Astrocyte (in vitro differentiated cells and primary cell): ENCODE measurements around the gene MIA2.

Source experiments
- CTCF ChIP-seq: IDR thresholded peaks from 2 replicates; pipeline ENCODE4 v1.5.1; 2011; ENCODE audit warnings: low read depth, mild to moderate bottlenecking, inconsistent platforms, low read length, moderate library complexity; ENCODE audit not compliant: insufficient read depth
- EZH2 ChIP-seq: IDR thresholded peaks from 2 replicates; pipeline ENCODE4 v1.6.1; 2012; ENCODE audit warnings: mild to moderate bottlenecking, low read length, inconsistent platforms; ENCODE audit not compliant: insufficient read depth

GRCh38 chr14:39229601-39230110, 4.1 kb upstream of the MIA2 start:
- no peak for TF ChIP-seq CTCF
- TF ChIP-seq EZH2 = no peak
